HEK293T (cell line): ENCODE measurements around the gene POLR1F.

Experiments
- CTCF ChIA-PET: fragments of 350-600 bp; formaldehyde crosslinking; extraction: SDS; loops from one replicate; lab custom pipeline; 2021; ENCODE audit warnings: antibody characterized with exemption, inconsistent platforms; lab: Yijun Ruan, JAX
- POLR2A ChIA-PET: fragments of 350-600 bp; formaldehyde crosslinking; extraction: SDS; loops from one replicate; lab custom pipeline; 2020; ENCODE audit warnings: antibody characterized with exemption, inconsistent platforms; lab: Yijun Ruan, JAX
- DNase-seq: peaks from one replicate; pipeline ENCODE4 v3.0.0; 2012; ENCODE audit warnings: mixed read lengths; ENCODE audit errors: extremely low spot score
- ARNT ChIP-seq: fragments of 450-650 bp; IDR thresholded peaks from 2 replicates; pipeline ENCODE4 v1.6.1; 2017; ENCODE audit warnings: mild to moderate bottlenecking
- BHLHE40 ChIP-seq: fragments of 450-650 bp; IDR thresholded peaks from 2 replicates; pipeline ENCODE4 v1.6.1; 2016; ENCODE audit warnings: mild to moderate bottlenecking, moderate library complexity, borderline replicate concordance
- CTBP1 ChIP-seq: fragments of 450-650 bp; IDR thresholded peaks from 2 replicates; pipeline ENCODE4 v1.6.1; 2016; ENCODE audit warnings: borderline replicate concordance
- ELF4 ChIP-seq: fragments of 450-650 bp; IDR thresholded peaks from 2 replicates; pipeline ENCODE4 v1.6.1; 2017; ENCODE audit warnings: antibody characterized with exemption
- FOXA1 ChIP-seq: fragments of 450-650 bp; IDR thresholded peaks from 2 replicates; pipeline ENCODE4 v1.6.1; 2016; ENCODE audit warnings: mild to moderate bottlenecking
- FOXK2 ChIP-seq: fragments of 450-650 bp; IDR thresholded peaks from 2 replicates; pipeline ENCODE4 v1.6.1; 2016; ENCODE audit warnings: mild to moderate bottlenecking
- FOXM1 ChIP-seq: fragments of 450-650 bp; IDR thresholded peaks from 2 replicates; pipeline ENCODE4 v1.6.1; 2017; ENCODE audit warnings: mild to moderate bottlenecking, borderline replicate concordance
- HDGF ChIP-seq: fragments of 450-650 bp; IDR thresholded peaks from 2 replicates; pipeline ENCODE4 v1.6.1; 2017; ENCODE audit warnings: antibody characterized with exemption, borderline replicate concordance
- L3MBTL2 ChIP-seq: fragments of 450-650 bp; conservative IDR thresholded peaks from 2 replicates; pipeline ENCODE4 v1.6.1; 2016; ENCODE audit warnings: mild to moderate bottlenecking
- LEF1 ChIP-seq: fragments of 450-650 bp; IDR thresholded peaks from 2 replicates; pipeline ENCODE4 v1.6.1; 2017; ENCODE audit warnings: mild to moderate bottlenecking, borderline replicate concordance
- NFRKB ChIP-seq: fragments of 450-650 bp; IDR thresholded peaks from 2 replicates; pipeline ENCODE4 v1.6.1; 2016; ENCODE audit warnings: mild to moderate bottlenecking, moderate library complexity
- SP1 ChIP-seq: fragments of 450-650 bp; IDR thresholded peaks from 2 replicates; pipeline ENCODE4 v1.6.1; 2017
- SUZ12 ChIP-seq: fragments of 450-650 bp; IDR thresholded peaks from 2 replicates; pipeline ENCODE4 v1.6.1; 2016; ENCODE audit warnings: mild to moderate bottlenecking
- TARDBP ChIP-seq: fragments of 450-650 bp; IDR thresholded peaks from 2 replicates; pipeline ENCODE4 v1.6.1; 2016
- ZNF384 ChIP-seq: fragments of 450-650 bp; IDR thresholded peaks from 2 replicates; pipeline ENCODE4 v1.6.1; 2016
- TF ChIP-seq, protein P1 (sequence below): fragments of 450-650 bp; IDR thresholded peaks from 2 replicates; pipeline ENCODE4 v1.6.1; 2016

Gene POLR1F

GRCh38 chr7:19744075-19744474, 35.2 kb upstream of the POLR1F start:
- no peak for TF ChIP-seq SP1
- no peak for TF ChIP-seq TARDBP
- no peak for TF ChIP-seq SUZ12
- no peak for TF ChIP-seq LEF1
- no peak for TF ChIP-seq ZNF384
- TF ChIP-seq CTBP1, result no peak
- TF ChIP-seq, protein P1, sequence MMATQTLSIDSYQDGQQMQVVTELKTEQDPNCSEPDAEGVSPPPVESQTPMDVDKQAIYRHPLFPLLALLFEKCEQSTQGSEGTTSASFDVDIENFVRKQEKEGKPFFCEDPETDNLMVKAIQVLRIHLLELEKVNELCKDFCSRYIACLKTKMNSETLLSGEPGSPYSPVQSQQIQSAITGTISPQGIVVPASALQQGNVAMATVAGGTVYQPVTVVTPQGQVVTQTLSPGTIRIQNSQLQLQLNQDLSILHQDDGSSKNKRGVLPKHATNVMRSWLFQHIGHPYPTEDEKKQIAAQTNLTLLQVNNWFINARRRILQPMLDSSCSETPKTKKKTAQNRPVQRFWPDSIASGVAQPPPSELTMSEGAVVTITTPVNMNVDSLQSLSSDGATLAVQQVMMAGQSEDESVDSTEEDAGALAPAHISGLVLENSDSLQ, result no peak
- TF ChIP-seq FOXA1, result no peak
- no peak for TF ChIP-seq FOXM1
- TF ChIP-seq NFRKB, result no peak
- no peak for TF ChIP-seq BHLHE40
- no peak for TF ChIP-seq ELF4
- TF ChIP-seq L3MBTL2, result no peak
- TF ChIP-seq FOXK2, result no peak
- no peak for TF ChIP-seq ARNT
- TF ChIP-seq HDGF, result no peak
- DNase-seq, result no peak
- CTCF ChIA-PET, result no interaction called here
- POLR2A ChIA-PET, result no interaction called here

DNA sequence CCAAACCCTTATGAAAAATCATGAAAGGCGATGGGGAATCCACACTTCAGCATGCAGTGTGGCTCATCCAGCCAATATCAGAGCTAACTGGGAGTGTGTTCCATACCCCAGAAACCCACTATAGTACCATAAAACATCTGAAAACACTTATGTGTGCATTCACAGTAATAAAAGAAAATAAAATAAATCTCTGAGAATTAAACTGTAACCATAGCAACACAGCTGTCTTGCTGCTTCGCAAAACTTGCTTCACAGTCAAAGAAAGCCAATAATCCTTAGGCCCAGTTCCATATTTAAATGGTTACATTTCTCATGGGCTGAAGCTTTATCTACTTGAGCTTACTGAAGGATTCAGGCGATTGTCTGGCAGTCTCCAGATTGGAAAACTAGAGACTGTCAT, 19.9 kb upstream of the POLR1F start:
- no peak for TF ChIP-seq HDGF
- TF ChIP-seq TARDBP, result no peak
- TF ChIP-seq BHLHE40, result no peak
- TF ChIP-seq ARNT, result no peak
- TF ChIP-seq FOXM1, result no peak
- no peak for TF ChIP-seq L3MBTL2
- no peak for TF ChIP-seq ELF4
- TF ChIP-seq ZNF384, result no peak
- TF ChIP-seq LEF1, result no peak
- TF ChIP-seq CTBP1, result no peak
- TF ChIP-seq, protein P1, result no peak
- TF ChIP-seq SP1, result no peak
- no peak for TF ChIP-seq NFRKB
- no peak for TF ChIP-seq SUZ12
- no peak for TF ChIP-seq FOXA1
- POLR2A ChIA-PET, result interaction anchor here (1.6 kb wide), 1 partner anchor 20 kb away, joined by 5 read pairs; the partner anchor contains the start of gene POLR1F
- DNase-seq, result no peak
- CTCF ChIA-PET, result no interaction called here

- DNase-seq, result no peak
- POLR2A ChIA-PET, result no interaction called here
- TF ChIP-seq BHLHE40 (no peak), FOXK2 (no peak), ELF4 (no peak), SP1 (no peak), L3MBTL2 (no peak)
- CTCF ChIA-PET, result no interaction called here
These were observed 16.9 kb upstream of the POLR1F start for GRCh38 chr7:19725770-19726169.

DNA sequence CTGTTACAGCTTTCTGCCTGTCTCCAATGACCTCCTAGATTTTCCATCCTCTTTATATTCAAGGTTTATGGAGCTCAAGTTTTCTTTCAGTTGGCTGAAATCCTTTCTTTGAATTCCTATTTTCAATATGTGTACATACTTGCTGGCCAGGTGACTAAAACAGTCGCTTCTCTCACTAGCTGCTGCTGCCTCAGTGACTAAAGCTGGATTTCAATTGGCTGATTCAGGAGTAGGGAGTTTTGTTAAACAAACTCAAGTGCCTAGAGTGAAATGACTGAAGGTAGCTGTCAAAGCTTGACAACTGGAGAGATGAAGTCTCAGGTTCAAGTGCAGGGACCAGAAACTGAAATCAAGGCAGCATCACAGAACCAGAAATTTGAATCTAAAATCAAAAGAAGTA, 6.7 kb upstream of the POLR1F start:
- no peak for DNase-seq
- ChIA-PET POLR2A (no interaction called here), CTCF (interaction anchor here (0.7 to 2.4 kb wide), 3 partner anchors 94 to 882 kb away, joined by 3 to 26 read pairs (median 6); no protein-coding TSS in a partner anchor)
- TF ChIP-seq, protein P1, result no peak
- no peak for TF ChIP-seq SUZ12
- TF ChIP-seq ELF4, result no peak
- no peak for TF ChIP-seq CTBP1
- no peak for TF ChIP-seq LEF1
- no peak for TF ChIP-seq SP1
- TF ChIP-seq HDGF, result no peak

GRCh38 chr7:19713676-19714075, 4.8 kb upstream of the POLR1F start:
- ChIA-PET CTCF (interaction anchor here (0.6 to 2.4 kb wide), 10 partner anchors 32 to 1712 kb away, joined by 3 to 26 read pairs (median 5); partner anchors contain the start of gene TMEM196), POLR2A (no interaction called here)
- TF ChIP-seq HDGF (no peak), BHLHE40 (no peak), L3MBTL2 (no peak), ZNF384 (no peak), FOXA1 (no peak), TARDBP (no peak), CTBP1 (no peak), FOXM1 (no peak), NFRKB (no peak), ELF4 (no peak), ARNT (no peak), LEF1 (no peak), SP1 (no peak), SUZ12 (no peak), FOXK2 (no peak)
- TF ChIP-seq, protein P1, result no peak
- peak; percentile 7 for DNase-seq

GRCh38 chr7:19709249-19709578, 377 bp upstream of the POLR1F start:
- DNase-seq, result no peak
- ChIA-PET POLR2A (interaction anchor here (0.6 to 1.4 kb wide), 5 partner anchors 8 to 651 kb away, joined by 3 to 5 read pairs (median 4); partner anchors contain the start of gene ITGB8), CTCF (interaction anchor here (0.6 to 1.0 kb wide), 8 partner anchors 15 to 990 kb away, joined by 3 to 5 read pairs (median 3); no protein-coding TSS in a partner anchor)
- TF ChIP-seq ZNF384 (no peak), SUZ12 (no peak), SP1 (no peak), HDGF (no peak), LEF1 (no peak), CTBP1 (no peak), FOXK2 (no peak), NFRKB (no peak), FOXA1 (no peak)
- TF ChIP-seq, protein P1, result no peak
